Jurkat, Clone E6-1 (cell line): Measurements from ENCODE around the gene ZNF408.

Experiments used
- DNase-seq: peaks from one replicate; pipeline ENCODE4 v3.0.0-alpha.2; 2011; ENCODE audit warnings: low read depth, low spot score
- H3K4me3 ChIP-seq: 2 replicates; pipeline ENCODE4 v1.5.1; 2011; ENCODE audit warnings: mild to moderate bottlenecking, low read length, control low read depth, moderate library complexity

Gene ZNF408

DNA sequence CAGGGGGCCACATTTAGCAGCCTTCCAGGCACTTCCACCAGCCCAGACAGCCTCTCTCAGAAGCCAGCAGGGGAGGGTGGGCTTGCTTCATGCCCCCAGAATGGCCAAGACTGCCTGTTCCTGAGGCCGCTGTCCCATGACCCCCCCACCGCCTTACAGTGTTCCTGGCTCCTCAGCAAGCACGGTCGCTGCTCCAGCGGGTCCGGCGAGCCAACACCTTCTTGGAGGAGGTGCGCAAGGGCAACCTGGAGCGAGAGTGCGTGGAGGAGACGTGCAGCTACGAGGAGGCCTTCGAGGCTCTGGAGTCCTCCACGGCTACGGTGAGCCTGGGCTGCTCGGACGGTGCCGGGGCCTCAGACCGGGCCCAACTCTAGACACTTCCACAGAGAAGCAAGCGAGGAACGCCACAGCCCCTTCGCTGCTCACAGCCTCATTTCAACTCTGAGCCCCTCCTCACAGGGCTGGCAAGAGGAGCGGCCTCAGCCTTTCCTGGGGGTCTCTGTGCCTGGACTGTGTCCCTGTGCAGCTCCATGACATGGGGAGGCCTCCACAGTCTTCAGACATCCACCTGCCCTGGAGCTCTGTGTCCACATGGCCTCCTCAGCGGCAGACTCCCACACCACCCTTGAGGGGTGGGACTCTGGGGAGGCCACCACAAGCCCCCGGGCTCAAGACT, 18.9 kb downstream of the ZNF408 start:
- DNase-seq, result no peak
- no peak overlapping the region for H3K4me3 ChIP-seq

DNA sequence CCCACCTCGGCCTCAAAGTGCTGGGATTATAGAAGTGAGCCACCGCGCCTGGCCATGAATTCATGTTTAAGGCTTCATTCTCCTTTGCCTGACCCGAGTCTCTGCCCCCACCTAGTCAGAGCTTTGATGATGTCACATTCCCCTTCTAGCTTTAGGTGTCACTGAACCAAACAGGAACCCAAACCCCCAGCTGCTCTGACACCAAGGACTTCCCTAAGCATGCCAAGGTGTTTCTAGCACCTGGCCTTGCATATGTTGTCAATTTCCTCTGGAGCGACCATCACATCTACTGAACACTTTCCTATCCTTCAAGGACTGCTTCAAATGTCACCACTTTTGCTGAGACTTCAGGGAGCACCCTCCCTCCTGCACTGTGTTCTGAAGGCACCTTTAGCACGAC, 20.5 kb downstream of the ZNF408 start:
- DNase-seq, result no peak
- H3K4me3 ChIP-seq, result no peak overlapping the region

DNA sequence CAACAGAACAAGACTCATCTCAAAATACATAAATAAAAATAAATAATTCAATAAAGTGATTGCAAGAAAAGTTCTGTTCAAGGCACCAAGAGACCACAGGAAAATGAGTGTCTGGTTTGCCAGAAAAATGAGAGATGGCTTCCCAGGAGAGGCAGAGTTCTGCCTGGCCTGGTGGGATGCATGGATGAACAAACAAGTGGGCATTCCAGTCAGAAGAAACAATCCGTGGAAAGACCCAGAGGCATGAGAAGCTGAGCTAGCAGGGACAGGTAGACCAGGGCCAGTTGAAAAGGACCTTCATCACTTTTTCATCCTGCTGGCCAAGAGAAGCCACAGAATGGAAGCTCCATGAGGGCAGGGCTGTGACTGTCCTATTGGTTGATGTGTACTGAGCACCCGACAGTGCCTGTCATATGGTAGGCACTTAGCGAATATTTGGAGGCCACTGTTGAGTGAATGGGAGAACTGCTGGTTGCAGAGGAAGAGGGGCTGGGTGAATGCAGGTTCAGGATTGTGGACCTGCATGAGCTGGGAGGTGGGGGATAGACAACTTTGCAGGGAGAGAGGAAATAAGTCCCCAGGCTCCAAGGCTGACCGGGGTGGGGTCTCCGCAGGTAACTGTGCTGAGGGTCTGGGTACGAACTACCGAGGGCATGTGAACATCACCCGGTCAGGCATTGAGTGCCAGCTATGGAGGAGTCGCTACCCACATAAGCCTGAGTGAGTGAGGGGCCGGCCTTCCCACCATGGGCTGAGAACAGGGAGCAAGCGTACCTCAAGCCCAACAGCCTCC, 21.9 kb downstream of the ZNF408 start:
- H3K4me3 ChIP-seq, result no peak overlapping the region
- no peak for DNase-seq

DNA sequence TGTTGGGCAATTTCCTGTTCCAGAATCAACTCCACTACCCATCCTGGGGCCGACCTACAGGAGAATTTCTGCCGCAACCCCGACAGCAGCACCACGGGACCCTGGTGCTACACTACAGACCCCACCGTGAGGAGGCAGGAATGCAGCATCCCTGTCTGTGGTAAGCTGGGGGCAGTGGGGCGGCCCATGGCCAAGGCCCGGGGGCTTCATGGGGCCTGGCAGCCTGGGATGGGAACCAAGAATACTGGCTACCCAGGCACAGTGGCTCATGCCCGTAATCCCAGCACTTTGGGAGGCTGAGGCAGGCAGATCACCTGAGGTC, 22.5 kb downstream of the ZNF408 start:
- no peak for DNase-seq
- H3K4me3 ChIP-seq, result no peak overlapping the region

DNA sequence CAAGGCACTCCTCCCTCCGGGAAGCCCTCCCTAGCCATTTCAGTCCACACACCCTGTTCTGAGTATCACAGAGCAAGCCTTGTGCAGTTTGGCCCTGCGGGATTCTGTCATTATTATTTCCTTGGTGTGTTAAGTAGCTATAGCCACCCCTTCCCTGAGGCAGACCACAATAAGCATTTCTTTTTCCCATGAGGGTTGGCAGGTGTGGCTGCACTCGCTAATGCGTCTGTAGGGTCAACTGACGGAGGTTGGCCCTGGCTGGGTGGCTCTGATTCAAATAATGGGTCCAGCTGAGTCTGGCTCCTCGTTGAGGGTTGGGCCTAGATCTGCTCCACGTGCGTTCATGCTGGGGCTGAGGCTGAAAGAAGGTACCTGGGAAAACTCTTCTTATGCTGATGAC, 23.3 kb downstream of the ZNF408 start:
- DNase-seq, result no peak
- H3K4me3 ChIP-seq, result no peak overlapping the region

DNA sequence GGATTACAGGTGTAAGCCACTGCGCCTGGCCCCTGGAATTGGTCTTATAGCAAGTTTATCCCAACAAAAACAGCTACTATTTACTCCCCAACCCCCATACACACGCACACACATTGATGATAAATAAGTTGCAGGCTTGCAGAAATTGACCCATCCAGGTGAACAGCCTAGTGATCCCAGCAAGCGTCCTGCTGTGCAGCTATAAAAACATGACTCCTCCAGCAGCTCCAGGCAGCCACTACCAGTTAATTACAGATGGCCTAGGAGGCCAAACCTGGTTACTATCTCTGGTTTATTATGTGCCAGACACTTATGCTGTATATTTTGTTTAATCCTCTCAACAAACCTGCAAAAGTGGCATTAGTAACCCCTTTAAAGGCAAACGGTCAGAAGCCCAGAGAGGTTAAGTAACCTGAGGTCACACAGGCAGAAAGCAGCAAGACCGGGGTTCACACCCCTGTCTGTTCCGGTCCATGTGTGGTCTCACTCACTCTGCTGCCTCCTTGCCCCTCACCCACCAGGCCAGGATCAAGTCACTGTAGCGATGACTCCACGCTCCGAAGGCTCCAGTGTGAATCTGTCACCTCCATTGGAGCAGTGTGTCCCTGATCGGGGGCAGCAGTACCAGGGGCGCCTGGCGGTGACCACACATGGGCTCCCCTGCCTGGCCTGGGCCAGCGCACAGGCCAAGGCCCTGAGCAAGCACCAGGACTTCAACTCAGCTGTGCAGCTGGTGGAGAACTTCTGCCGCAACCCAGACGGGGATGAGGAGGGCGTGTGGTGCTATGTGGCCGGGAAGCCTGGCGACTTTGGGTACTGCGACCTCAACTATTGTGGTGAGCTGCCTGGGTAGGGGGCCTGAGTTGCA, 24.7 kb downstream of the ZNF408 start:
- no peak for DNase-seq
- H3K4me3 ChIP-seq, result no peak overlapping the region

DNA sequence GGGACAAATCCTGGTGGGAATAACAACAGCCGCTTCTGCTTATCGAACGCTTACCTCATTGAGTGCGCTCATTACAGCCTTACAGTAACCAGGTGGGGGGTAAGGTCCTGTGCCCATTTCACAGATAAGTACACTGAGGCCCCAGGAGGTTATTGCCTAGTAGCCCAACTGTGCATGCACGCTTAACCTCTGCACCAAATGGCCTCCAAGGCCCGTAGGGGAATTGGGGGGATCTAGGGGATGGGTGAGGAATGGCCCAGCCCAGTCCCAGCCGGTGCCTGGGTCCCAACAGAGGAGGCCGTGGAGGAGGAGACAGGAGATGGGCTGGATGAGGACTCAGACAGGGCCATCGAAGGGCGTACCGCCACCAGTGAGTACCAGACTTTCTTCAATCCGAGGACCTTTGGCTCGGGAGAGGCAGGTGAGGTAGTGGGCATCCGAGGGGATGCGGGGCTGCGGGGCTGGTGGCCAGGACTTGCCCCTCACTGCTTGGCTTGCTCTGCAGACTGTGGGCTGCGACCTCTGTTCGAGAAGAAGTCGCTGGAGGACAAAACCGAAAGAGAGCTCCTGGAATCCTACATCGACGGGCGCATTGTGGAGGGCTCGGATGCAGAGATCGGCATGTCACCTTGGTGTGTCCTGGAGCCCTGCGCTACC, 25.5 kb downstream of the ZNF408 start:
- no peak overlapping the region for H3K4me3 ChIP-seq
- DNase-seq, result no peak

DNA sequence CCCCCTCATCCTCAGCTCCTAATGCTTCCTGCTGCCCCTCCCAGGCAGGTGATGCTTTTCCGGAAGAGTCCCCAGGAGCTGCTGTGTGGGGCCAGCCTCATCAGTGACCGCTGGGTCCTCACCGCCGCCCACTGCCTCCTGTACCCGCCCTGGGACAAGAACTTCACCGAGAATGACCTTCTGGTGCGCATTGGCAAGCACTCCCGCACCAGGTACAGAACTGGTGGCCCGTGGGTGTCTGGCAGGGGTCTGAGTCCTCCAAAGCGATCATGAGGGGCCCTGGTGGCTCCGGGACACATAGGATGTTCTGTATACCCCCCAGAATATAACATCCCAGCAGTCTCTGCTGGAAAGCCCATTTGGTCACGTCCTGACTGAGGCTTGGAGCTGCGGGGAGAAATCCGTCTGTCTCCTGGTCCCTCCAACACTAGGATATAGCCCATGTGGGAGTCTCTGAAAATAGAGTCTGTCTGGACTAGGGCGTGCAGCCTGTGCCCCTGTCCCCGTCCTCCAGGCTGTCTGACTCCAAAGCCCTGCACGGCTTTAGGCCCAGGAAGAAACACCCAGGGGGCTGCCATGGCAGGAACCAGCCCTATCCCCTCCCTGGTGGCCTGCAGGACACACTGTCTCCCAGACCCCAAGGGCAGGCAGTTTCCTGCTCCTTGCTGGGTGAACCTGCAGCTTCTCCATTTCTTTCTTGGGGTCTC, 27.3 kb downstream of the ZNF408 start:
- DNase-seq, result no peak
- H3K4me3 ChIP-seq, result no peak overlapping the region

DNA sequence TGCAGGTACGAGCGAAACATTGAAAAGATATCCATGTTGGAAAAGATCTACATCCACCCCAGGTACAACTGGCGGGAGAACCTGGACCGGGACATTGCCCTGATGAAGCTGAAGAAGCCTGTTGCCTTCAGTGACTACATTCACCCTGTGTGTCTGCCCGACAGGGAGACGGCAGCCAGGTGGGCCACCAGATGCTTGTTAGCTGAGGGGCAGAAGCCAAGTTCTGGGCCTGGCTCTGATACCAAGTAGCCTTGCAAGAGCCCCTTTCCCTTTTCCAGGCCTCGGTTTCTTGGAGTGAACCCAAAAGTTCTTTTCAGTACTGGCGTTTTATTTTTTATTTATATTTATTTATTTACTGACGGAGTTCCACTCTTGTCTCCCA, 27.8 kb downstream of the ZNF408 start:
- no peak overlapping the region for H3K4me3 ChIP-seq
- no peak for DNase-seq

DNA sequence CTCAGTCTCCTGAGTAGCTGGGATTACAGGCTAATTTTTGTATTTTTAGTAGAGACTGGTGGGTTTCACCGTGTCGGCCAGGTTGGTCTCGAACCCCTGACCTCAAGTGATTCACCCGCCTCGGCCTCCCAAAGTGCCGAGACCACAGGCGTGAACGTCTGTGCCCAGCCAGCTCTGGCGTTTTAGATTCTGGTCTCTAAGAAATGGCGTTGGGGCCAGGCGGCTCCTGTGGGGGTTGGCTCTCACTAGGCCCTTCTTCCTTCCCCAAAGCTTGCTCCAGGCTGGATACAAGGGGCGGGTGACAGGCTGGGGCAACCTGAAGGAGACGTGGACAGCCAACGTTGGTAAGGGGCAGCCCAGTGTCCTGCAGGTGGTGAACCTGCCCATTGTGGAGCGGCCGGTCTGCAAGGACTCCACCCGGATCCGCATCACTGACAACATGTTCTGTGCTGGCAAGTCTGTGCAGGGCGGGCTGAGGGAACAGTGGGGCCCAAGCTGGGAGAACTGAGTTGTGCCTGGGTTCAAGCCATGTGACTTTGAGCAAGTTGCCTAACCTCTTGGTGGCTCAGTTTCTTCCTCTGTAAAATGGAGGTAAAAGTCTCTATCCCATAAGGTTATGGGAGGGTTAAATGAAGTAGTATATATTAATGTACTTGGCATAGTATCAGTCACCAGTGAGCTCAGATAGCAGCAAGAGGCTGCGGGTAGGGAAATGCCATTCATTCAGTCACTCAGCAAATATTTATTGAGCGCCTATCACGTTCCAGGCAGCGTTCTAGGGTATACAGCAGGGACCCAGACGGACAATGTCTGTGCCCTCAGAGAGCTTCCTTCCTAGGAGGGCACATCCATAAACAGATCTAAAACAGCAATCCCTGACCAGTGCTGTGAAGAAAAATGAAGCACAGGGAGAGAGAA, 28.5 kb downstream of the ZNF408 start:
- DNase-seq, result no peak
- H3K4me3 ChIP-seq, result no peak overlapping the region

DNA sequence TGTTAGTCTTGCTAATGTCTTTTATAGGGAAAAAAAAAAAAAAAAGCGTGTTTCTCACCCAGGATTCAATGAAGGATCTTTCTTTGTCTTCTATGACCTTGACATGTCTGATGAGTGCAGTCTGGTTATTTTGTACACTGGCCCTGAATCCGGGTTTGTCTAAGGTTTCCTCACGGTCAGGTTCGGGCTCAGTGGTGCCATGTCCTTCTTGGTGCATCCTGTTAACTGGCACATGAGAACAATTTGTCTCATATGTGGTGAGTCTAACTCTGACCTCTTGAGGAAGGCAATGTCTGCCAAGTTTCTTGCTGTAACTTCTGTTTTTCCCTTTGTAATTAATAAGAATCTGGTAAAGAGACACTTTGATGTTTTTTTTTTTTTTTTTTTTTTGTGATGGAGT, 30.7 kb downstream of the ZNF408 start:
- no peak for DNase-seq
- H3K4me3 ChIP-seq, result no peak overlapping the region

DNA sequence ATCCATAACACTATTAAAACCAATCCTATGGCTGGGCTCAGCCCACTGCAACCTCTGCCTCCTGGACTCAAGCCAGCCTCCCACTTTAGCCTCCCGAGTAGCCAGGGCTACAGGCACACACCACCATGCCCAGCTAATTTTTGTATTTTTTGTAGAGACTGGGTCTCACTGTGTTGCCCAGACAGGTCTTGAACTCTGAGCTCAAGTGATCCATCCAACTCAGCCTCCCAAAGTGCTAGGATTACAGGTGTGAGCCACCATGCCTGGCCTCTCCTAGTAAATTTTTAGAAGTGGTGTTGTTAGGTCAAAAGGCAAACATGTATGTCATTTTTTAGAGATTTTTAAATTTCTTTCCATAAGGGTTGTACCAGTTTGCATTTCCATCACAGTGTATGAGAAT, 32.4 kb downstream of the ZNF408 start:
- DNase-seq, result no peak

DNA sequence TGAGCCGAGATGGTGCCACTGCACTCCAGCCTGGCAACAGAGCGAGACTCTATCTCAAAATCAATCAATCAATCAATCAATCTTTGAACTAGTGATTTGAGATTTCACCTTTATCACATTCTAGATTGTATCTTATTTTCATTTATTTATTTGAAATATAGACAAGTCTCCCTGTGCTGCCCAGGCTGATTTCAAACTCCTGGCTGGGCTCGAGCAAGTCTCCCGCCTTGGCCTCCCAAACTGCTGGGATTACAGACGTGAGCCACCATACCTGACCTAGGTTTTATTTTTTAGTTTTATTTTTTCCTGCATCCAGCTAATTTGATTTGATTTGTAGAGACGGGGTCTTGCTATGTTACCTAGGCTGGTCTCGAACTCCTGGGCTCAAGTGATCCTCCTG, 35.3 kb downstream of the ZNF408 start:
- no peak for DNase-seq
- H3K4me3 ChIP-seq, result no peak overlapping the region

More for the DNA sequence above, 32.4 kb downstream of the ZNF408 start:
- no peak overlapping the region for H3K4me3 ChIP-seq

DNA sequence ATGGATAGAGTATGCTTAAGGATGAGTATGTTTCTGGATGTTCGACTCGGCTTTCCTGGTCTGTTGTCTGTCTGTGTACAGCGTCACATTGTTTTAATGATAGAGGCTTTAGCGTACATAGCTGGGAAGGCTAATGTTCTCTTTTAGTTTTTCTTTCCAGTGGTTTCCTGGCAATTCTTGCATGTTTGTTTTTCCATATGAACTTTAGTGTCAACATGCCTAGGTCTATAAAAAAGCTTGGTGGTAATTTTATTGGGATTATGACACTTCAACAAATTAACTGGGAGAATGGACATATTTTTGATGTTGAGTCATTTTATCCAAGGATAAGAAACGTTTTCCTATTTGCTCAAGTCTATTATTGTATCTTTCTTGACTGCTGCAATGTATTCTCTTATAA, 35.8 kb downstream of the ZNF408 start:
- H3K4me3 ChIP-seq, result no peak overlapping the region
- DNase-seq, result no peak

DNA sequence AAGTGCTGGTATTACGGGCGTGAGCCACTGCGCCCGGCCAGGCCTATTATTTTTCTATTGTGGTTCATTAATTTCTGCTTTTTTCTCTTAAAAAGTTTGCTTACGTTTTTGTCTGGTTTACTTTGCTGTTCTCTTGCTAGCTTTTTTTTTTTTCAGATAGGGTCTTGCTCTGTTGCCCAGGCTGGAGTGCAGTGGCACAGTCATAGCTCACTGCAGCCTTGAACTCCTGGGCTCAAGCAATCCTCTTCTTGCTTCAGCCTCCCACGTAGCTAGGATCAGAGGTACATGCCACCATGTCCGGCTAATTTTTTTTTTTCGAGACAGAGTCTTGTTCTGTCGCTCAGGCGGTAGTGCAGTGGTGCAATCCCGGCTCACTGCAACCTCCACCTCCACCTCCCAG, 36.9 kb downstream of the ZNF408 start:
- no peak overlapping the region for H3K4me3 ChIP-seq
- DNase-seq, result no peak

DNA sequence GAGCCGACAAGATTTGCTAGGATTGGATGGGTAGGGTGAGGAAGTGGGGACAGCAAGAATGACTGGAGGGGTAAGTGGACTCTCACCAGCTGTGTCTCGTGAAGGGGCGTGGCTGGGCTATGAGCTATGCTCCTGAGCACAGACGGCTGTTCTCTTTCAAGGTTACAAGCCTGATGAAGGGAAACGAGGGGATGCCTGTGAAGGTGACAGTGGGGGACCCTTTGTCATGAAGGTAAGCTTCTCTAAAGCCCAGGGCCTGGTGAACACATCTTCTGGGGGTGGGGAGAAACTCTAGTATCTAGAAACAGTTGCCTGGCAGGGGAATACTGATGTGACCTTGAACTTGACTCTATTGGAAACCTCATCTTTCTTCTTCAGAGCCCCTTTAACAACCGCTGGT, 38.1 kb downstream of the ZNF408 start:
- no peak for DNase-seq
- no peak overlapping the region for H3K4me3 ChIP-seq

DNA sequence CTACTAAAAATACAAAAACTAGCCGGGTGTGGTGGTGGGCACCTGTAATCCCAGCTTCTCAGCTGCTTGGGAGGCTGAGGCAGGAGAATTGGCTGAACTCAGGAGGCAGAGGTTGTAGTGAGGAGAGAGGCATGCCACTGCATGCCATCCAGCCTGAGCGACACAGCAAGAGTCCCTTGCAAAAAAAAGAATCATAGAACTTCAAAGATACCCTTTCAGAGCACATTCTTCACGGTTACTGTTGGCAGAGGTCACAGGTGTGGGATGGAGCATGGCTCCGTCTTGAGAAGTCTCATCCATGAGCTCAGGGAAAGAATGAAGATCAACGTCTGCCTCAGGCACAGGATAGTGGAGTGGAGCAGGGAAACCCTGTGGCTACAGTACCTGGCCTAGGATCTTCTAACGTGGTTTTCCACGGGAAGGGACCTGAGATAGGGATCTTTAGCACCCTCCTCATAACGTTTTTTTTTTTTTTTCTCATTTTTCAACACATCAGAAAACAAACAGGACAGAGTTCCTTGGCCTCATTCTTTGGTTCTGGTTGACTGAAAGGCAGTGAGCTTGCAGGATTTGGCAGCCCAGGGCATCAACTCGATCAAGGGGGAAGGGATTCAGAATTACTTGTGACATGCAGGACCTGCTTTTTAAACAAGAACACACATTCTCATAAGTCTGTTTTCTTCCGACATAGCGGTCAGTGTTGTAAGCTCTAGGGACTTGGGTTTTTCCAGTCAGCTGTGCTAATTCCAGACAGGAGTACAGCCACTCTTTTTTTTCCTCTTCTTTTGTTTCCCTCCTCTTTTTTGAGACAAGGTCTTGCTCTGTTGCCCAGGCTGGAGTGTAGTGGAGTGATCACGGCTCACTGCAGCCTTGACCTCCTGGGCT, 41.0 kb downstream of the ZNF408 start:
- no peak for DNase-seq
- no peak overlapping the region for H3K4me3 ChIP-seq
